ENCODE results near the gene VSIG10. TPM values are rescaled to one million over a fixed set of nuclear protein-coding genes. Genes with fewer than 3 reads are reported as not detected.

Gene VSIG10
- total and polyA plus RNA-seq, 8 donors = 32.4 to 42.0 (median 36.5) TPM

DNA sequence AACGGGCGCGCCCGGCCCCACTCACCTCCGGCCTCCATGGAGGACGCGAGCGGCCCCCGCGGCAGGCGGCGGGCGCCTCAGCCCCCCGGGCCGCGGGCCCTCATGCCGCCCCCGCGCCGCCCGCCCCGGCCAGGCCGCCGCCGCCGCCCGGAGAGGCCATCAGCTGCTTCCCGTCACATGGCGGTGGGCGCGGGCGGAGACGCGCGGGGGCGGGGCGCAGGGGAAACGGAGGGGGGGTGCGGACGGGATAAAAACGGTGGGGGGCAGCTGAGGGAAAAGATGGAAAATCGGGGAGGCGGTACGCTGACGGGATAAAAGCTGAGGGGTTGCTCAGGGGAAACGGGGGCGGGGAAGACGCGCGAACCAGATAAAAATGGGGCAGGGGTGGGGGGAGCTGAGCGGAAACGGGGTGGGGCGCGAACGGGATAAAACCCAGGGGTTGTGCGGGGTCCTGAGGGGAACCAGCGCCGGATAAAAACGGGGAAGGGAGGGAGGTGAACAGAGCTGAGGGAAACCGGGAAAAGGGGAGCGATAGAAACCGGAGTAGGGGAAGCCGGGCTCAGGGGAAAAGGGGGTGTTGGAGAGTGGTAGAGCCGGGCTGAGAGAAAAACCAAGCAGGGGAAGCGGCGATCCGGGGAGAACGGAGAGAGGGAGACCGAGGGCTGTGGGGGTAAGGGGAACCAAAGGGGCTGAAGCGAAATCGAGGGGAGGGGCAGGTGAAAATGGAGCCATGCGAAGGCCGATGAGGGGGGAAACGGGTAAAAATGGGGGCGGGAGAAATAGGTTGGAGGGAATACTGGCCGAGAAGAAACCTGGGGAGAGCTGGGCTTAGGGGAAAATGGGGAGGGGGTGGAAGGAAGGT lies 42.6 kb downstream of the VSIG10 start, which contains the start of gene WSB2:
Gene WSB2, minus strand, starts transcription at position 169 of the 862 bp plus-strand sequence. Its CDS starts 131 bp downstream, at position 38.
- Histone ChIP-seq H3K36me3 (no peaks in the 10 kb centered on the region), H3K9me3 (no peaks in the 10 kb centered on the region), H3K4me3 (peak within 1 kb of the TSS; percentile 58 to 81), H3K27ac (peak within 1 kb of the TSS; percentile 93 to 96), H3K4me1 (peaks cover 0 to 61% of the 10 kb centered on the region in 2 donors), H3K27me3 (no peaks in the 10 kb centered on the region)
- TF ChIP-seq, protein P1, sequence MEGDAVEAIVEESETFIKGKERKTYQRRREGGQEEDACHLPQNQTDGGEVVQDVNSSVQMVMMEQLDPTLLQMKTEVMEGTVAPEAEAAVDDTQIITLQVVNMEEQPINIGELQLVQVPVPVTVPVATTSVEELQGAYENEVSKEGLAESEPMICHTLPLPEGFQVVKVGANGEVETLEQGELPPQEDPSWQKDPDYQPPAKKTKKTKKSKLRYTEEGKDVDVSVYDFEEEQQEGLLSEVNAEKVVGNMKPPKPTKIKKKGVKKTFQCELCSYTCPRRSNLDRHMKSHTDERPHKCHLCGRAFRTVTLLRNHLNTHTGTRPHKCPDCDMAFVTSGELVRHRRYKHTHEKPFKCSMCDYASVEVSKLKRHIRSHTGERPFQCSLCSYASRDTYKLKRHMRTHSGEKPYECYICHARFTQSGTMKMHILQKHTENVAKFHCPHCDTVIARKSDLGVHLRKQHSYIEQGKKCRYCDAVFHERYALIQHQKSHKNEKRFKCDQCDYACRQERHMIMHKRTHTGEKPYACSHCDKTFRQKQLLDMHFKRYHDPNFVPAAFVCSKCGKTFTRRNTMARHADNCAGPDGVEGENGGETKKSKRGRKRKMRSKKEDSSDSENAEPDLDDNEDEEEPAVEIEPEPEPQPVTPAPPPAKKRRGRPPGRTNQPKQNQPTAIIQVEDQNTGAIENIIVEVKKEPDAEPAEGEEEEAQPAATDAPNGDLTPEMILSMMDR (IDR thresholded peaks at IDR 0.05) = no peak
- peak; percentile 66 for ATAC-seq
- intact Hi-C loops (cut with DNase I) = no loop called here
- DNase-seq = peak; percentile 67 to 93 (median 86)

DNA sequence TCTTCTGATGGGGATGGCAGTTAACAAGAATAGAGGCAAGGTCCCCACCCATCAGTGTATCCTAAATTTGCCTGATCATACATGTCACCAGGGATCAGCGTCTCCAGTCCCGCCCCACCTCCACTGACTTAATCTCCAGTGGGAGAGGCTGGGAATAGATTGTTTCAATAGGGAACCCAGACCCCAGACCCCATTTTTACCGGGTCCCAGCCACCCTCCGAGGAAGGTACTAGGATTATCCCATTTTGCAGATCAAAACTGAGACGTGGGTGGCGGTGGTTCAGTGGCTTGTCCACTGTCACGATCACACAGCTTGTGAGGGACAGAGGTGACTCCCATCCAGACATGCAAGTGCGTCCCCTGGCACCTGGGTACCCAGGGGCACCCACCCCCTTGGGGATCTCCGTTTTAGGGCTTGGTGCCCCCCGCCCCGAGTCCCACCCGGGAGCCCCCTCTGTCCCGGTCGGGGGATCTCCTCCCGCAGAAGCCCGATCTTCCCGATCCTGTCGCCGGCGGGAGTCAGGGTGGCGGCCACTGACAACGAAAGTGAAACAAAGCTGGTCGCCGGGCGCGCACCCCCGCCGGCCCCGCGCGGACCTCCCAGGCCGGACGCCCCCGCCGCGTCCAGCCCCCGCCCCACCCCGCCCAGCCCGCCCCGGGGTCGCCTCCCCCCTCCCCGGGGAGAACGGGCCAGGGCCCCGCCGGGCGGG lies 43.4 kb downstream of the VSIG10 start:
- DNase-seq (peak in 3 of 4 donors; percentile 7 to 90 (median 66)), ATAC-seq (peak; percentile 35)
- no peaks in the 10 kb centered on the region for H3K27me3 ChIP-seq
- no peaks in the 10 kb centered on the region for H3K9me3 ChIP-seq
- H3K27ac ChIP-seq = peak overlapping the region; percentile 93 to 96
- intact Hi-C loops (cut with DNase I) = no loop called here
- no peaks in the 10 kb centered on the region for H3K36me3 ChIP-seq
- H3K4me3 ChIP-seq = peak overlapping the region; percentile 58 to 81
- TF ChIP-seq, protein P1 (IDR thresholded peaks at IDR 0.05) = no peak
- peaks cover 0 to 65% of the 10 kb centered on the region in 2 donors for H3K4me1 ChIP-seq

DNA sequence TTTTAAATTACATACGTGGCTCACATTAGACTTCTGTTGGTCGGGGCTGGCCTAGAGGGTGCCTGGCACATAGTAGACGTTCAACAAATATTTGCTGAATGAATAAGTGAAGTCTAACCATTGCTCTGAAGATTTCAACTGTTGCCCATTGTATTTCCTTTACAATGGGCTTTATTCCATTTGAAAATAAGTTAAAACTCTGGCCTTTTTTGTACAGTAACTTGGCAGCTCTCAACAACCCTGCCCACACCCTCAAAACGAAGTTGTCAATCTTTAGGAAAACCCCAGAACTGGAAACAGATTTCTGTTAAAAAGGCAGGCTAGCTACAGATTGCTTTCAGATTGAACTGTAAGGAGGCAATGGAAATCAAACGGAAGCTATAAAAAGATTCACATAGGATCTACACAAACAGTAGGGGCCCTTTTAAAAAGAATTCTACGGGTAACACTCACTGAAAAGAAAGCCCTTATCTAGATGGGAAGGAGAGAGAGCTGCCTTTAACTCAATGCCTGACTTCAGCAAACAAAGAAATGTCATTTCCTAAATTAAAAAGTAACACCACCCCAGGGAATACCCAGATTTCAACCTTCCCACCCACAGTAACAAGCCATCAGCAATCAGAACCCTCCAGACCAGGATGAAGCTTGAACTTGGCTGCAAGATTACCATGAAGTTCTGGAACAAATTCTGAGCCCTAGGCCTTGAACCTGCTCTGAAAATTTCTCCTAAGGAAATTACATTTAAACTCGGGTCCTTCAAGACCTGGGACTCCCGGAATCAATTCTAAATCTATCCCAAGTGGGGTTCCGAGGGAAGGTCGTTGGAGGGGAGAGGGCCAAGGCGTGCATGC lies 44.2 kb downstream of the VSIG10 start:
- Histone ChIP-seq H3K4me1 (peaks cover 0 to 63% of the 10 kb centered on the region in 2 donors), H3K27ac (peak overlapping the region; percentile 93 to 96), H3K4me3 (peak overlapping the region; percentile 58 to 81), H3K27me3 (no peaks in the 10 kb centered on the region), H3K36me3 (no peaks in the 10 kb centered on the region), H3K9me3 (no peaks in the 10 kb centered on the region)
- intact Hi-C loops (cut with DNase I) = no loop called here
- DNase-seq (no peak), ATAC-seq (no peak)
- TF ChIP-seq, protein P1 (IDR thresholded peaks at IDR 0.05) = no peak

DNA sequence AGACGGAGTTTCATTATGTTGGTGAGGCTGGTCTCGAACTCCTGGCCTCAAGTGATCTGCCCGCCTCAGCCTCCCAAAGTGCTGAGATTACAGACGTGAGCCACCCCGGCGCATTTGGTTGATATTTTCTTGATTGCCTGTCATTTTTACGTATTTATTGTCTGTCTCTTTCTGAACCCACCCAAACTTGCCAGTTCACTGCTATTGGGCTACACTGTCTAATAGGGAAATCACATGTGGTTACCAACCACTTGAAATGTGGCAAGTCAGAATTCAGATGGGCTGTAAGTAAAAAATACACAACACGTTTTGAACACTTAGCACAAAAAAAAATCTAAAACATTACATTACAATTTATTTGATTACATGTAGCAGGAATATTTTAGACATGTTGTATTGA lies 44.9 kb downstream of the VSIG10 start:
- DNase-seq = no peak
- TF ChIP-seq, protein P1 (IDR thresholded peaks at IDR 0.05) = no peak
- Histone ChIP-seq H3K36me3 (no peaks in the 10 kb centered on the region), H3K27me3 (no peaks in the 10 kb centered on the region), H3K4me3 (no peak overlapping the region), H3K9me3 (no peaks in the 10 kb centered on the region), H3K27ac (peak overlapping the region in 1 of 2 donors; percentile 93), H3K4me1 (peaks cover under 1 to 63% of the 10 kb centered on the region in 2 donors)
- intact Hi-C loops (cut with DNase I) = no loop called here
- no peak for ATAC-seq

Data from left lung (tissue), 10 donors.